A673 (cell line): ENCODE results near the gene SLIT1.

Source experiments
- CTCF ChIP-seq: fragments of 300-800, 200-600 bp; sonication (generic); conservative IDR thresholded peaks from 2 replicates; pipeline ENCODE4 v1.5.1; 2017; ENCODE audit warnings: low read depth, mild to moderate bottlenecking, antibody characterized with exemption, low read length, moderate library complexity, mixed read lengths
- EZH2 ChIP-seq: fragments of 200-600 bp; sonication (generic); IDR thresholded peaks from 2 replicates; pipeline ENCODE4 v1.6.1; 2017; ENCODE audit warnings: borderline replicate concordance, low read depth, mild to moderate bottlenecking, mixed read lengths, antibody characterized with exemption, low read length; ENCODE audit not compliant: poor library complexity, severe bottlenecking

DNA sequence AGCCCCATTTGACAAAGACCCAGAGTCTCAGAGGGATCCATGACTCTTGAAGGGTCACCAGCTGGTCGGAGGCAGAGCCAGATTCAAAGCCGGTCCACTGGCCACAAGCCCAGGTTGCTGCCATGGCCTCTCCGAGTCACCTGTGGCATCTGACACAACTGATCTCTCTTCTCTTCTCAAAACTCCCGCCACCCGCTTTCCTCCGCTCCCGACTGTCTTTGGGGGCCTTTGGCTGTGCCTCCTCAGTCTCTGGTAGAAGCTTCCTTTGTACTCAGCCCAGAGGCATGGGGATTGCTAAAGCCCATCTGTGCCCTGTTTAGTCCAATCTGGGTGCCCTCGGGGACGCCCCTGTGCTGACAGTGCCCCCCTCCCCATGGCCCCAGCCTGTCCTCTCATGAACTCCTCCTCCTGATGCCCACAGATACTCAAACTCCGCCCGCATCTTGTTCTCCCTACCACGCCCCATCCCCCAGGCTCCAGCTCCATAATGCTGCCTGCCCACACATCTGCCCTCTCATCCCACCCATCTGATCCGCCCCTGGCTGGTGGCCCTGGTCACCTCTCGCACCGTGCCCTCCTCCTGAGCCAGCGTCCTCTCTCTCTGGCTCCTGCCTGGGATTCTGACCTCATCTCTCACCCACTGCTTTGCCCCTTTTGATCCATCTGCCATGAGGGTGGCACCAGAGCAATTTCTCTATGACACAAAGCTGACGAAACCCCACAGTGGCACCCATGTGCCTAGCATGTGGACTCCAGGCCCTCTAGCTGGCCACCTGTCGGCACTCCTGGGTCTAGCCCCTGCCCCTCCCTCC, 150.6 kb downstream of the SLIT1 start:
- no peak for TF ChIP-seq CTCF
- no peak for TF ChIP-seq EZH2
